CD14-positive monocyte (primary cell): ENCODE results near the gene AHR. TPM values are rescaled to one million over a fixed set of nuclear protein-coding genes. Genes with fewer than 3 reads are reported as not detected.

Source experiments
- DNase-seq, 3 donors: peaks; one replicate each; pipeline ENCODE4 v3.0.0-alpha.2; 2011 to 2022
- H2AFZ ChIP-seq: 2 replicates; pipeline ENCODE4 v1.6.0; 2012; ENCODE audit warnings: mild to moderate bottlenecking, low read depth, low read length, inconsistent platforms; ENCODE audit not compliant: insufficient read depth, poor library complexity, severe bottlenecking
- H3K27ac ChIP-seq, 2 donors: 1 replicate in 1 of 2; 2 replicates in 1 of 2; pipeline ENCODE4 v1.5.1; 2012 to 2013; ENCODE audit warnings: low read length in 2 of 2, control low read depth in 1 of 2, inconsistent platforms in 1 of 2, low read depth in 1 of 2, mild to moderate bottlenecking in 1 of 2
- H3K27me3 ChIP-seq, 2 donors: one replicate each; pipeline versions ENCODE4 v1.6.0 to v1.6.1; 2011 to 2013; ENCODE audit warnings: low read length in 2 of 2; ENCODE audit not compliant: control insufficient read depth in 2 of 2, insufficient read depth in 2 of 2
- H3K36me3 ChIP-seq, 2 donors: replicated peaks in 1 of 2; 1 replicate in 1 of 2; 2 replicates in 1 of 2; pipeline versions ENCODE4 v1.5.1 to v1.6.1; 2012 to 2013; ENCODE audit warnings: low read length in 2 of 2, control low read depth in 1 of 2, inconsistent platforms in 1 of 2, mild to moderate bottlenecking in 1 of 2; ENCODE audit not compliant: insufficient read depth in 2 of 2, control insufficient read depth in 1 of 2
- H3K4me1 ChIP-seq, 2 donors: 1 replicate in 1 of 2; 2 replicates in 1 of 2; pipeline versions ENCODE4 v1.5.1 to v1.6.1; 2012 to 2013; ENCODE audit warnings: low read length in 2 of 2, control low read depth in 1 of 2, inconsistent platforms in 1 of 2, mild to moderate bottlenecking in 1 of 2, moderate library complexity in 1 of 2; ENCODE audit not compliant: insufficient read depth in 2 of 2, control insufficient read depth in 1 of 2
- H3K4me2 ChIP-seq: replicated peaks from 2 replicates; pipeline ENCODE3; 2012; ENCODE audit warnings: low read length, moderate library complexity, mild to moderate bottlenecking; ENCODE audit not compliant: poor library complexity, severe bottlenecking; ENCODE audit errors: extremely low read depth
- H3K4me3 ChIP-seq, 3 experiments: fragments of 200-600 bp in 1 of 3; sonication (generic) in 1 of 3; replicated peaks in 1 of 3; 1 replicate in 2 of 3; 2 replicates in 1 of 3; pipeline ENCODE4 v1.5.1; 2011 to 2013; ENCODE audit warnings: low read length in 3 of 3, mild to moderate bottlenecking in 3 of 3, control low read depth in 2 of 3, low read depth in 2 of 3, inconsistent platforms in 1 of 3, moderate library complexity in 1 of 3
- H3K79me2 ChIP-seq: 2 replicates; pipeline ENCODE4 v1.6.0; 2012; ENCODE audit warnings: mild to moderate bottlenecking, control low read depth, inconsistent platforms, low read length, moderate library complexity; ENCODE audit not compliant: insufficient read depth
- H3K9ac ChIP-seq: 2 replicates; pipeline ENCODE4 v1.6.0; 2017; ENCODE audit warnings: low read length, mild to moderate bottlenecking; ENCODE audit not compliant: insufficient read depth, poor library complexity, severe bottlenecking
- H3K9me3 ChIP-seq, 2 donors: replicated peaks in 1 of 2; 1 replicate in 1 of 2; 2 replicates in 1 of 2; pipeline versions ENCODE4 v1.5.1 to v1.6.1; 2012 to 2013; ENCODE audit warnings: low read length in 2 of 2, control low read depth in 1 of 2; ENCODE audit not compliant: control insufficient read depth in 1 of 2, insufficient read depth in 1 of 2
- H4K20me1 ChIP-seq: 2 replicates; pipeline ENCODE4 v1.6.0; 2012; ENCODE audit warnings: mild to moderate bottlenecking, low read length, control low read depth, moderate library complexity; ENCODE audit not compliant: insufficient read depth
- H3K27ac Mint-ChIP-seq, 7 donors: one replicate each; pipeline ENCODE4 v1.8.0; 2020; ENCODE audit warnings: mild to moderate bottlenecking in 7 of 7, mixed read lengths in 7 of 7, moderate library complexity in 6 of 7, inconsistent platforms in 2 of 7
- H3K27me3 Mint-ChIP-seq, 3 donors: one replicate each; pipeline ENCODE4 v1.8.0; 2021 to 2022; ENCODE audit warnings: low read depth in 3 of 3, mild to moderate bottlenecking in 3 of 3, mixed read lengths in 3 of 3, moderate library complexity in 3 of 3, inconsistent platforms in 1 of 3
- H3K36me3 Mint-ChIP-seq, 2 donors: one replicate each; pipeline ENCODE4 v1.8.0; 2020; ENCODE audit warnings: mixed read lengths in 2 of 2, inconsistent platforms in 1 of 2, mild to moderate bottlenecking in 1 of 2
- H3K4me1 Mint-ChIP-seq: one replicate; pipeline ENCODE4 v1.8.0; 2020; ENCODE audit warnings: mild to moderate bottlenecking, mixed read lengths
- H3K4me3 Mint-ChIP-seq, 2 donors: one replicate each; pipeline ENCODE4 v1.8.0; 2020; ENCODE audit warnings: mild to moderate bottlenecking in 2 of 2, mixed read lengths in 2 of 2, moderate library complexity in 1 of 2
- H3K9me3 Mint-ChIP-seq, 7 donors: one replicate each; pipeline ENCODE4 v1.8.0; 2020 to 2022; ENCODE audit warnings: mixed read lengths in 7 of 7, mild to moderate bottlenecking in 6 of 7, moderate library complexity in 6 of 7, inconsistent platforms in 2 of 7
- WGBS: methylation state at CpG from one replicate; pipeline ENCODE4 v1.1.5; 2013; ENCODE audit warnings: missing lambda C conversion rate; ENCODE audit not compliant: insufficient coverage; 5-methylcytosine and 5-hydroxymethylcytosine counted together
- intact Hi-C, 2 donors: fragments of 100-400 bp; cut with micrococcal nuclease; formaldehyde crosslinking; loops; one replicate each; pipeline versions ENCODE4 v1.15.0 to v1.15.1; 2023
- polyA plus RNA-seq, 3 donors: library from polyadenylated mRNA; depleted of rRNA in 1 of 3; unstranded in 2 of 3; stranded (reverse) in 1 of 3; fragments of 300-500 nt in 2 of 3; fragments of >200 nt in 1 of 3; fragmentation: Illumina TruSeq in 2 of 3; gene quantifications; 1 replicate in 2 of 3; 2 replicates in 1 of 3; pipeline ENCODE4 v1.2.3, GENCODE V29; 2012 to 2021
- TF ChIP-seq, protein P1 (sequence below): fragments of 200-600 bp; IDR thresholded peaks from one replicate; pipeline ENCODE4 v1.8.0; 2022; ENCODE audit warnings: antibody characterized with exemption, mild to moderate bottlenecking

AHR gene
- polyA plus RNA-seq, 3 donors, result 42.4 to 56.6 (median 54.1) TPM

- Histone ChIP-seq H3K4me1 (peaks cover 13 to 23% of the 10 kb centered on the region in 2 donors), H3K9me3 (no peaks in the 10 kb centered on the region), H3K27me3 (no peaks in the 10 kb centered on the region), H3K27ac (no peak overlapping the region), H3K79me2 (no peaks in the 10 kb centered on the region), H3K36me3 (no peaks in the 10 kb centered on the region), H3K4me3 (no peak overlapping the region), H4K20me1 (no peaks in the 10 kb centered on the region), H3K4me2 (no peak overlapping the region), H2AFZ (no peak overlapping the region), H3K9ac (no peak overlapping the region)
- Mint-ChIP-seq H3K4me3 (no peak overlapping the region), H3K36me3 (no peaks in the 10 kb centered on the region), H3K9me3 (peaks cover 0 to 5% (median 2%) of the 10 kb centered on the region in 7 donors), H3K27ac (no peak overlapping the region), H3K27me3 (peaks cover 0 to 8% (median 3%) of the 10 kb centered on the region in 3 donors), H3K4me1 (peaks cover 17% of the 10 kb centered on the region)
- DNase-seq, result no peak
- TF ChIP-seq, protein P1, sequence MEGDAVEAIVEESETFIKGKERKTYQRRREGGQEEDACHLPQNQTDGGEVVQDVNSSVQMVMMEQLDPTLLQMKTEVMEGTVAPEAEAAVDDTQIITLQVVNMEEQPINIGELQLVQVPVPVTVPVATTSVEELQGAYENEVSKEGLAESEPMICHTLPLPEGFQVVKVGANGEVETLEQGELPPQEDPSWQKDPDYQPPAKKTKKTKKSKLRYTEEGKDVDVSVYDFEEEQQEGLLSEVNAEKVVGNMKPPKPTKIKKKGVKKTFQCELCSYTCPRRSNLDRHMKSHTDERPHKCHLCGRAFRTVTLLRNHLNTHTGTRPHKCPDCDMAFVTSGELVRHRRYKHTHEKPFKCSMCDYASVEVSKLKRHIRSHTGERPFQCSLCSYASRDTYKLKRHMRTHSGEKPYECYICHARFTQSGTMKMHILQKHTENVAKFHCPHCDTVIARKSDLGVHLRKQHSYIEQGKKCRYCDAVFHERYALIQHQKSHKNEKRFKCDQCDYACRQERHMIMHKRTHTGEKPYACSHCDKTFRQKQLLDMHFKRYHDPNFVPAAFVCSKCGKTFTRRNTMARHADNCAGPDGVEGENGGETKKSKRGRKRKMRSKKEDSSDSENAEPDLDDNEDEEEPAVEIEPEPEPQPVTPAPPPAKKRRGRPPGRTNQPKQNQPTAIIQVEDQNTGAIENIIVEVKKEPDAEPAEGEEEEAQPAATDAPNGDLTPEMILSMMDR, result no peak
- intact Hi-C loops, result no loop called here
- WGBS, result no CpG with 5 or more reads among the region's 4 CpGs
Observed at GRCh38 chr7:17279061-17279460, 19.4 kb upstream of the AHR start.

- no peaks in the 10 kb centered on the region for H3K4me1 Mint-ChIP-seq
- H3K27ac Mint-ChIP-seq, result no peak overlapping the region
- no peaks in the 10 kb centered on the region for H3K79me2 ChIP-seq
- H3K36me3 ChIP-seq, result no peaks in the 10 kb centered on the region
- no peak overlapping the region for H3K9ac ChIP-seq
- no peak overlapping the region for H3K4me2 ChIP-seq
- H3K4me3 Mint-ChIP-seq, result no peak overlapping the region
- intact Hi-C loops, result no loop called here
- no peak overlapping the region for H3K27ac ChIP-seq
- H3K27me3 ChIP-seq, result no peaks in the 10 kb centered on the region
- no peak overlapping the region for H2AFZ ChIP-seq
- TF ChIP-seq, protein P1, result no peak
- H3K4me3 ChIP-seq, result no peak overlapping the region
- peaks cover 0 to 2% (median 0%) of the 10 kb centered on the region in 3 donors for H3K27me3 Mint-ChIP-seq
- no peaks in the 10 kb centered on the region for H4K20me1 ChIP-seq
- no peak for DNase-seq
- no peaks in the 10 kb centered on the region for H3K36me3 Mint-ChIP-seq
- H3K9me3 Mint-ChIP-seq, result peaks cover 0 to 3% (median 0%) of the 10 kb centered on the region in 7 donors
- H3K9me3 ChIP-seq, result no peaks in the 10 kb centered on the region
- H3K4me1 ChIP-seq, result no peaks in the 10 kb centered on the region
Observed at GRCh38 chr7:17289074-17289645, 9.3 kb upstream of the AHR start.
